B cell (primary cell): ENCODE results near the gene MATN1. TPM values are rescaled to one million over a fixed set of nuclear protein-coding genes. Genes with fewer than 3 reads are reported as not detected.

ENCODE experiments used
- ATAC-seq: fragments of 200-7000 bp; cut with Tn5 transposase; one replicate; pipeline ENCODE4 v1.10.0; 2021; ENCODE audit warnings: low read depth, mild to moderate bottlenecking, moderate number of reproducible peaks, moderate library complexity
- CTCF ChIA-PET: fragments of 350-600 bp; sonication (Branson Sonifier 250); formaldehyde crosslinking; loops from one replicate; lab custom pipeline; 2021; ENCODE audit warnings: antibody characterized with exemption, inconsistent platforms; lab: Charles Lee
- POLR2A ChIA-PET: fragments of 350-600 bp; sonication (Branson Sonifier 250); formaldehyde crosslinking; loops from one replicate; lab custom pipeline; 2021; ENCODE audit warnings: antibody characterized with exemption; lab: Charles Lee
- DNase-seq: peaks from one replicate; pipeline ENCODE4 v3.0.0; 2013
- H2AFZ ChIP-seq: 2 replicates; pipeline ENCODE4 v1.6.1; 2012; ENCODE audit warnings: mild to moderate bottlenecking, low read depth, low read length; ENCODE audit not compliant: insufficient read depth, poor library complexity, severe bottlenecking
- H3K27ac ChIP-seq, 2 donors: 1 replicate in 1 of 2; 2 replicates in 1 of 2; pipeline ENCODE4 v1.5.1; 2012 to 2013; ENCODE audit warnings: low read length in 2 of 2, mild to moderate bottlenecking in 2 of 2, moderate library complexity in 1 of 2
- H3K27me3 ChIP-seq, 4 experiments: fragments of 200-600 bp in 1 of 4; sonication (generic) in 1 of 4; replicated peaks in 1 of 4; 1 replicate in 2 of 4; 2 replicates in 2 of 4; pipeline versions ENCODE4 v1.6.1 to v1.7.0; 2013 to 2016; ENCODE audit warnings: low read length in 3 of 4, mild to moderate bottlenecking in 2 of 4, mixed read lengths in 1 of 4, moderate library complexity in 1 of 4; ENCODE audit not compliant: insufficient read depth in 4 of 4, control insufficient read depth in 3 of 4; ENCODE audit errors: control extremely low read depth in 1 of 4
- H3K36me3 ChIP-seq, 2 experiments: replicated peaks in 1 of 2; 1 replicate in 1 of 2; 2 replicates in 1 of 2; pipeline versions ENCODE4 v1.6.1 to v1.7.1; 2013; ENCODE audit warnings: low read length in 1 of 2; ENCODE audit not compliant: insufficient read depth in 2 of 2, control insufficient read depth in 1 of 2; ENCODE audit errors: control extremely low read depth in 1 of 2, extremely low read depth in 1 of 2
- H3K4me1 ChIP-seq, 2 donors: fragments of 200-600 bp in 1 of 2; sonication (generic) in 1 of 2; 1 replicate in 1 of 2; 2 replicates in 1 of 2; pipeline versions ENCODE4 v1.5.1 to v1.6.1; 2013 to 2017; ENCODE audit warnings: low read length in 2 of 2; ENCODE audit not compliant: control insufficient read depth in 2 of 2, insufficient read depth in 2 of 2
- H3K4me2 ChIP-seq: replicated peaks from 2 replicates; pipeline ENCODE3; 2012; ENCODE audit warnings: mild to moderate bottlenecking, low read depth, low read length; ENCODE audit not compliant: poor library complexity, severe bottlenecking
- H3K4me3 ChIP-seq, 5 experiments: fragments of 200-600 bp in 1 of 5; sonication (generic) in 1 of 5; 1 replicate in 3 of 5; 2 replicates in 2 of 5; pipeline versions ENCODE4 v1.5.1 to v1.7.0; 2011 to 2016; ENCODE audit warnings: low read length in 4 of 5, mild to moderate bottlenecking in 4 of 5, low read depth in 2 of 5, control low read depth in 1 of 5, moderate library complexity in 1 of 5; ENCODE audit not compliant: insufficient read depth in 1 of 5; ENCODE audit errors: control extremely low read depth in 1 of 5, extremely low read depth in 1 of 5
- H3K79me2 ChIP-seq: fragments of 200-600 bp; sonication (generic); one replicate; pipeline ENCODE4 v1.6.0; 2016; ENCODE audit warnings: low read length; ENCODE audit not compliant: control insufficient read depth, insufficient read depth
- H3K9ac ChIP-seq: fragments of 200-600 bp; sonication (generic); 2 replicates; pipeline ENCODE4 v1.6.1; 2017; ENCODE audit warnings: mild to moderate bottlenecking, low read length, moderate library complexity
- H3K9me3 ChIP-seq, 3 donors: one replicate each; pipeline versions ENCODE4 v1.6.1 to v1.7.1; 2013; ENCODE audit warnings: low read length in 2 of 3; ENCODE audit not compliant: control insufficient read depth in 2 of 3, insufficient read depth in 1 of 3; ENCODE audit errors: control extremely low read depth in 1 of 3
- H4K20me1 ChIP-seq: 2 replicates; pipeline ENCODE4 v1.6.0; 2012; ENCODE audit warnings: mild to moderate bottlenecking, low read length; ENCODE audit not compliant: insufficient read depth, control insufficient read depth, poor library complexity, severe bottlenecking
- H3K27ac Mint-ChIP-seq: one replicate; pipeline ENCODE4 v1.8.0; 2021; ENCODE audit warnings: mixed read lengths
- H3K27me3 Mint-ChIP-seq: one replicate; pipeline ENCODE4 v1.8.0; 2021; ENCODE audit warnings: mixed read lengths
- H3K4me1 Mint-ChIP-seq: one replicate; pipeline ENCODE4 v1.8.0; 2021; ENCODE audit warnings: mixed read lengths
- H3K4me3 Mint-ChIP-seq: one replicate; pipeline ENCODE4 v1.8.0; 2021; ENCODE audit warnings: mixed read lengths
- H3K9me3 Mint-ChIP-seq: one replicate; pipeline ENCODE4 v1.8.0; 2022; ENCODE audit warnings: mixed read lengths; ENCODE audit not compliant: insufficient read depth
- EZH2 ChIP-seq: IDR thresholded peaks from 2 replicates; pipeline ENCODE4 v1.6.1; 2012; ENCODE audit warnings: borderline replicate concordance, low read depth, mild to moderate bottlenecking, moderate library complexity, low read length; ENCODE audit not compliant: insufficient read depth, poor library complexity, severe bottlenecking
- WGBS: methylation state at CpG from one replicate; pipeline ENCODE4 v1.1.5; 2013; ENCODE audit warnings: missing lambda C conversion rate; ENCODE audit not compliant: insufficient coverage; 5-methylcytosine and 5-hydroxymethylcytosine counted together
- intact Hi-C: fragments of 100-400 bp; cut with micrococcal nuclease; formaldehyde crosslinking; loops from one replicate; pipeline ENCODE4 v1.10.0; 2022
- polyA plus RNA-seq: library from polyadenylated mRNA; depleted of rRNA; stranded (reverse); fragments of >200 nt; gene quantifications from 2 replicates; pipeline ENCODE4 v1.2.3, GENCODE V29; 2012
- total RNA-seq, 2 donors: library from RNA; stranded (reverse); fragments of 120-200 nt in 1 of 2; gene quantifications; 1 replicate in 1 of 2; 2 replicates in 1 of 2; pipeline versions ENCODE4 v1.2.3 to v1.2.4, GENCODE V29; 2013 to 2022
- TF ChIP-seq, protein P1 (sequence below): fragments of 200-600 bp; IDR thresholded peaks from one replicate; pipeline ENCODE4 v1.8.0; 2022; ENCODE audit warnings: antibody characterized with exemption, mild to moderate bottlenecking

Gene MATN1
- total and polyA plus RNA-seq, 2 donors (not counting 1 experiment from before 2014, with no cell fraction given): 2.5 to 3.2 TPM

DNA sequence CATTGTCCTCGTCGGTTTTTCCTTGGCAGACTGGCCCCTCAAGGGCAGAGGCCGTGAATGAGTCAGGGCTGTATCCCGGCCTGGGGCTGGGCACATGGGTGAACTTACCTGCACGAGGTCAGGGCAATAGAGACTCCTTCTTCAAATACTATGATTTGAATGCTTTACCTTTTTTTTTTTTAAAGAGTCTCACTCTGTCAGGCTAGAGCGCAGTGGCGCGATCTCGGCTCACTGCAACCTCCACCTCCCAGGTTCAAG, 29.2 kb upstream of the MATN1 start:
- peak overlapping the region; percentile 89 for H3K4me3 Mint-ChIP-seq
- Histone ChIP-seq H3K4me2 (peak overlapping the region; percentile 94), H3K27me3 (no peaks in the 10 kb centered on the region), H2AFZ (no peak overlapping the region), H3K79me2 (peaks cover 100% of the 10 kb centered on the region), H3K36me3 (peaks cover 0 to 73% of the 10 kb centered on the region in 2 experiments), H3K27ac (peak overlapping the region; percentile 98 to 100), H4K20me1 (peaks cover 57% of the 10 kb centered on the region), H3K4me1 (peaks cover 62 to 87% of the 10 kb centered on the region in 2 donors), H3K4me3 (peak overlapping the region in 4 of 5 experiments; percentile 80 to 97 (median 92)), H3K9me3 (no peaks in the 10 kb centered on the region), H3K9ac (peak overlapping the region; percentile 98)
- TF ChIP-seq, protein P1, sequence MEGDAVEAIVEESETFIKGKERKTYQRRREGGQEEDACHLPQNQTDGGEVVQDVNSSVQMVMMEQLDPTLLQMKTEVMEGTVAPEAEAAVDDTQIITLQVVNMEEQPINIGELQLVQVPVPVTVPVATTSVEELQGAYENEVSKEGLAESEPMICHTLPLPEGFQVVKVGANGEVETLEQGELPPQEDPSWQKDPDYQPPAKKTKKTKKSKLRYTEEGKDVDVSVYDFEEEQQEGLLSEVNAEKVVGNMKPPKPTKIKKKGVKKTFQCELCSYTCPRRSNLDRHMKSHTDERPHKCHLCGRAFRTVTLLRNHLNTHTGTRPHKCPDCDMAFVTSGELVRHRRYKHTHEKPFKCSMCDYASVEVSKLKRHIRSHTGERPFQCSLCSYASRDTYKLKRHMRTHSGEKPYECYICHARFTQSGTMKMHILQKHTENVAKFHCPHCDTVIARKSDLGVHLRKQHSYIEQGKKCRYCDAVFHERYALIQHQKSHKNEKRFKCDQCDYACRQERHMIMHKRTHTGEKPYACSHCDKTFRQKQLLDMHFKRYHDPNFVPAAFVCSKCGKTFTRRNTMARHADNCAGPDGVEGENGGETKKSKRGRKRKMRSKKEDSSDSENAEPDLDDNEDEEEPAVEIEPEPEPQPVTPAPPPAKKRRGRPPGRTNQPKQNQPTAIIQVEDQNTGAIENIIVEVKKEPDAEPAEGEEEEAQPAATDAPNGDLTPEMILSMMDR: no peak
- no peak for TF ChIP-seq EZH2
- WGBS: 49% methylated on average over 4 of the region's 9 CpGs
- ATAC-seq: no peak
- no peak for DNase-seq
- peaks cover 80% of the 10 kb centered on the region for H3K4me1 Mint-ChIP-seq
- H3K27me3 Mint-ChIP-seq: no peaks in the 10 kb centered on the region
- no peaks in the 10 kb centered on the region for H3K9me3 Mint-ChIP-seq
- intact Hi-C loops: no loop called here
- ChIA-PET POLR2A (interaction anchor here (0.6 to 10.3 kb wide), 9 partner anchors 7 to 1792 kb away, joined by 3 to 152 read pairs (median 8); no protein-coding TSS in a partner anchor), CTCF (interaction anchor here (0.8 to 38.6 kb wide), 4 partner anchors 1 to 157 kb away, joined by 5 to 769 read pairs (median 540); partner anchors contain the start of genes LAPTM5 and MATN1)
- peak overlapping the region; percentile 97 for H3K27ac Mint-ChIP-seq

DNA sequence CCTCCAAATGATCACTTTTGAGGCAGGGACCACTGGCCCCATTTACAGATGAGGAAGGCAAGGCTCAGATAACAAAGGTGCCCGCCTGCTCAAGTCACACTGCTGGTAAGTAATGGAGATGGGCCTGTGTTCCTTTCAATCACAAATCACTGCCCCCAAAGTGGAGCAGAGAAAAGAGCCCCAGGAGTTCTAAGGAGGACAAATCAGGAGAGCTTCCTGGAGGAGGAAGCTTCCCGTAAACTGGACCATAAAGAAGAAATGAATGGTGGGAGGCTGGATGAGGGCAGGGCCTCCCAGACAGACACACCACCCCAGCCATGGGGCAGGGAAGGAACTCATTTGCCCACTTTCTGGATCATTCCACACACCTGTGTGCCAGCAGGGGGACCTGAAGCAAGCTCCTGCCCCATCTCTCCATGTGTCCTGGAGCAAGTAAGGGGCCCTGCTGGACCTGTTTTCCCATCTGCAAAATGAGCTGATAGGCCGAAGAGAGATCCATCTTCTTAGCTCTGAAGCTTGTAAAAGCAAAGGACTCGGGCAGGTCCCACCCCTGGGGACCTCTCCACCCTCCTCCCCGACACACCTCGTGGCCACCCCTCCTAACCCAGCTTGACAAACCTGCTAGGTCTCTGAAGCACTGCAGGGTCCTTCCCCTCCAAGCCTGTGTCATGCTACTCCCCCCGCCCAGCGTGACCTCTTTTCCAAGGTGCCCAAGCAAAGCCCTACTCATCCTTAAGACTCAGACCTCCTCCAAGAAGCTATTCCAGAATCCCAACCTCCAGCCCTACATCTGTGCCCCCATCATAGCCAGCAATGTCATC, 28.7 kb upstream of the MATN1 start:
- peak overlapping the region; percentile 98 for H3K9ac ChIP-seq
- peaks cover 0 to 77% of the 10 kb centered on the region in 2 experiments for H3K36me3 ChIP-seq
- ChIA-PET CTCF (interaction anchor here (0.8 to 38.6 kb wide), 4 partner anchors 2 to 158 kb away, joined by 5 to 769 read pairs (median 540); partner anchors contain the start of genes LAPTM5 and MATN1), POLR2A (interaction anchor here (0.7 to 10.3 kb wide), 6 partner anchors 7 to 33 kb away, joined by 3 to 152 read pairs (median 24); no protein-coding TSS in a partner anchor)
- no peak for ATAC-seq
- no peak overlapping the region for H2AFZ ChIP-seq
- peak overlapping the region in 4 of 5 experiments; percentile 80 to 97 (median 92) for H3K4me3 ChIP-seq
- intact Hi-C loops: loop anchor here (1.0 kb wide), 1 partner anchor 10 kb away; no protein-coding TSS in a partner anchor
- Mint-ChIP-seq H3K4me3 (peak overlapping the region; percentile 89), H3K9me3 (no peaks in the 10 kb centered on the region), H3K27me3 (no peaks in the 10 kb centered on the region), H3K27ac (peak overlapping the region; percentile 97), H3K4me1 (peaks cover 81% of the 10 kb centered on the region)
- peaks cover 100% of the 10 kb centered on the region for H3K79me2 ChIP-seq
- 15% methylated on average over 6 of the region's 8 CpGs for WGBS
- H3K27me3 ChIP-seq: no peaks in the 10 kb centered on the region
- no peaks in the 10 kb centered on the region for H3K9me3 ChIP-seq
- H3K27ac ChIP-seq: peak overlapping the region; percentile 98 to 100
- DNase-seq: peak; percentile 59
- TF ChIP-seq EZH2: no peak
- TF ChIP-seq, protein P1: no peak
- H4K20me1 ChIP-seq: peaks cover 58% of the 10 kb centered on the region
- peaks cover 67 to 92% of the 10 kb centered on the region in 2 donors for H3K4me1 ChIP-seq
- H3K4me2 ChIP-seq: peak overlapping the region; percentile 94
